Measurements from ENCODE around the gene TMEM151A. TPM values are rescaled to one million over a fixed set of nuclear protein-coding genes. Genes with fewer than 3 reads are reported as not detected.

Gene TMEM151A
- total and polyA plus RNA-seq, 2 of the 4 experiments (the other 2 are of a cell fraction): 0.03 TPM; not detected in 1

- Histone ChIP-seq H2BK15ac (ENCODE audit: low read depth, low read length) (no peak overlapping the region), H3K27ac (ENCODE audit: insufficient read depth, low read length) (no peak overlapping the region), H3K4me2 (ENCODE audit: low read depth, low read length) (no peak overlapping the region), H3K4ac (ENCODE audit: low read depth, low read length) (no peak overlapping the region), H3K56ac (ENCODE audit: extremely low read depth, insufficient read depth, low read length) (no peak overlapping the region), H2AK5ac (ENCODE audit: low read depth, low read length) (no peak overlapping the region), H4K5ac (ENCODE audit: low read depth, low read length) (no peak overlapping the region), H2AFZ (replicated peaks; ENCODE audit: low read length, poor library complexity) (no peak overlapping the region), H3K23ac (ENCODE audit: low read depth, low read length) (no peak overlapping the region), H2BK120ac (ENCODE audit: low read depth, low read length) (no peak overlapping the region), H3K14ac (replicated peaks; ENCODE audit: low read depth, low read length) (no peak overlapping the region), H4K20me1 (ENCODE audit: insufficient read depth, low read length) (no peaks in the 10 kb centered on the region), H3K18ac (ENCODE audit: low read depth, low read length) (no peak overlapping the region), H3K9me1 (ENCODE audit: insufficient read depth, low read length) (peaks cover 11% of the 10 kb centered on the region; the same call in 1 of the 2 replicates), H4K91ac (ENCODE audit: insufficient read depth, low read depth, low read length) (no peak overlapping the region), H3K79me1 (ENCODE audit: low read depth in 1 of 2, low read length in 2 of 2) (no peaks in the 10 kb centered on the region; a peak in 1 of 4 replicates), H3K9ac (ENCODE audit: low read depth, low read length) (no peak overlapping the region), H4K8ac (ENCODE audit: low read depth in 2 of 2, low read length in 2 of 2) (no peak overlapping the region), H3K4me3 (ENCODE audit: insufficient read depth, low read depth, low read length) (no peak overlapping the region), H2BK20ac (ENCODE audit: low read depth, low read length) (no peak overlapping the region), H2BK5ac (ENCODE audit: low read depth, low read length, poor library complexity, severe bottlenecking) (no peak overlapping the region), H3K4me1 (ENCODE audit: control insufficient read depth, insufficient read depth, low read length) (no peaks in the 10 kb centered on the region), H3K9me3 (ENCODE audit: control insufficient read depth, insufficient read depth, low read length) (no peaks in the 10 kb centered on the region), H3K36me3 (ENCODE audit: control insufficient read depth, insufficient read depth, low read length) (peaks cover 18% of the 10 kb centered on the region), H2AK9ac (replicated peaks; ENCODE audit: low read depth, low read length, poor library complexity) (no peak overlapping the region), H3K27me3 (ENCODE audit: control insufficient read depth, insufficient read depth, low read length) (no peaks in the 10 kb centered on the region)
- DNase-seq (no peak), ATAC-seq (ENCODE audit: low read depth) (no peak)
- WGBS, 2 experiments (ENCODE audit: extremely low coverage in 2 of 2, insufficient read length in 1 of 2): no CpG with 5 or more reads among the region's 6 CpGs
- in situ Hi-C loops (cut with MboI; ENCODE audit: low sequenced_read_pairs): no loop called here
- dilution Hi-C loops (cut with HindIII; ENCODE audit: low sequenced_read_pairs, unreplicated experiment): no loop called here
- no TSS peak for BruUV-seq (replicated peaks)
- ChIA-PET CTCF (no interaction called here), POLR2A (ENCODE audit: unreplicated experiment) (no interaction called here)
- no peak for TF ChIP-seq BHLHE40 (IDR thresholded peaks at IDR 0.05; ENCODE audit: low read depth, low read length)
- TF ChIP-seq MAFK (IDR thresholded peaks at IDR 0.05; ENCODE audit: low read depth, low read length): peak; percentile 80
- no peak for TF ChIP-seq RCOR1 (IDR thresholded peaks at IDR 0.05; ENCODE audit: insufficient replicate concordance, low read length)
- intact Hi-C loops (cut with micrococcal nuclease): no loop called here
Observed at GRCh38 chr11:66248903-66249302, 42.8 kb upstream of the TMEM151A start.

Measured in IMR-90 (cell line).